K562 (cell line): ENCODE results near the gene ERICH6B. TPM values are rescaled to one million over a fixed set of nuclear protein-coding genes. Genes with fewer than 3 reads are reported as not detected.

ENCODE experiments used
- ATAC-seq: fragments of 200-7000 bp; cut with Tn5 transposase; 3 replicates; pipeline ENCODE4 v1.9.1; 2020; ENCODE audit warnings: moderate library complexity
- BruUV-seq: library from RNA; stranded (reverse); fragments of 400-500 nt; replicated peaks from 2 replicates; lab custom pipeline; 2021; lab: Mats Ljungman, UMichigan
- CTCF ChIA-PET: fragments of 300-600 bp; formaldehyde crosslinking; extraction: SDS; loops from one replicate; lab custom pipeline; 2021; ENCODE audit warnings: low intra/inter-chr PET ratio; lab: Yijun Ruan, JAX
- POLR2A ChIA-PET: fragments of 300-600, 350-650 bp; sonication (Branson Sonifier 250); formaldehyde crosslinking; extraction: SDS; loops from one replicate; lab custom pipeline; 2021; ENCODE audit warnings: antibody characterized with exemption, inconsistent platforms; lab: Yijun Ruan, JAX
- DNase-seq, 4 experiments: peaks; one replicate each; pipeline versions ENCODE4 v3.0.0 to v3.0.0-alpha.2; 2011 to 2018; ENCODE audit warnings: low spot score in 3 of 4, mixed read lengths in 3 of 4; ENCODE audit errors: extremely low read depth in 1 of 4
- FAIRE-seq: peaks from 2 replicates; lab custom pipeline; 2011; peaks lifted over from hg19 to GRCh38; lab: Jason Lieb, UNC
- H2AFZ ChIP-seq: 2 replicates; pipeline ENCODE4 v1.6.0; 2011; ENCODE audit warnings: low read depth, low read length, control low read depth, inconsistent platforms
- H3K27ac ChIP-seq: fragments of 200-600 bp; 3 replicates; pipeline ENCODE4 v1.8.0; 2011; ENCODE audit warnings: low read depth, mild to moderate bottlenecking, control low read depth, inconsistent platforms, low read length, moderate library complexity, mixed read lengths; ENCODE audit errors: extremely low read depth
- H3K27me3 ChIP-seq, 2 experiments: fragments of 300-600 bp in 1 of 2; 2 replicates in 1 of 2; 3 replicates in 1 of 2; pipeline versions ENCODE4 v1.6.0 to v1.8.0; 2011; ENCODE audit warnings: inconsistent platforms in 2 of 2, low read length in 2 of 2, mild to moderate bottlenecking in 1 of 2, mixed read lengths in 1 of 2, moderate library complexity in 1 of 2; ENCODE audit not compliant: control insufficient read depth in 2 of 2, insufficient read depth in 2 of 2
- H3K36me3 ChIP-seq: fragments of 300-600 bp; 3 replicates; pipeline ENCODE4 v1.8.0; 2011; ENCODE audit warnings: mild to moderate bottlenecking, low read length, inconsistent platforms; ENCODE audit not compliant: control insufficient read depth, insufficient read depth
- H3K4me1 ChIP-seq, 2 experiments: fragments of 200-600 bp in 1 of 2; replicated peaks in 1 of 2; 2 replicates in 1 of 2; 3 replicates in 1 of 2; pipeline versions ENCODE4 v1.5.1 to v1.8.0; 2011; ENCODE audit warnings: inconsistent platforms in 2 of 2, low read length in 2 of 2, mild to moderate bottlenecking in 1 of 2, mixed read lengths in 1 of 2, moderate library complexity in 1 of 2; ENCODE audit not compliant: control insufficient read depth in 2 of 2, insufficient read depth in 2 of 2
- H3K4me2 ChIP-seq: 2 replicates; pipeline ENCODE4 v1.6.1; 2011; ENCODE audit warnings: low read length, control low read depth, inconsistent platforms, mixed read lengths; ENCODE audit not compliant: insufficient read depth
- H3K4me3 ChIP-seq: fragments of 200-600 bp; sonication (generic), shearing (Covaris generic); 2 replicates; pipeline ENCODE4 v1.5.1; 2016; ENCODE audit warnings: control low read depth, inconsistent platforms
- H3K79me2 ChIP-seq: fragments of 200-600 bp; 3 replicates; pipeline ENCODE4 v1.8.0; 2011; ENCODE audit warnings: low read length, inconsistent platforms; ENCODE audit not compliant: control insufficient read depth, insufficient read depth
- H3K9ac ChIP-seq, 2 experiments: 2 replicates each; pipeline versions ENCODE4 v1.6.0 to v1.6.1; 2011; ENCODE audit warnings: low read depth in 2 of 2, low read length in 2 of 2, control low read depth in 1 of 2, inconsistent platforms in 1 of 2, mild to moderate bottlenecking in 1 of 2, mixed read lengths in 1 of 2; ENCODE audit not compliant: insufficient read depth in 1 of 2
- H3K9me1 ChIP-seq: one replicate; pipeline ENCODE4 v1.6.0; 2011; ENCODE audit warnings: inconsistent platforms, mild to moderate bottlenecking, low read length, moderate library complexity; ENCODE audit not compliant: control insufficient read depth, insufficient read depth
- H3K9me3 ChIP-seq: replicated peaks from 2 replicates; pipeline ENCODE4 v1.5.1; 2011; ENCODE audit warnings: low read depth, low read length, inconsistent platforms; ENCODE audit not compliant: control insufficient read depth, insufficient read depth
- H4K20me1 ChIP-seq: replicated peaks from 2 replicates; pipeline ENCODE4 v1.6.1; 2011; ENCODE audit warnings: low read length, inconsistent platforms, mixed read lengths; ENCODE audit not compliant: control insufficient read depth, insufficient read depth
- ARID2 ChIP-seq: fragments of 450-650 bp; IDR thresholded peaks from 2 replicates; pipeline ENCODE4 v1.6.1; 2017; ENCODE audit warnings: antibody characterized with exemption, mild to moderate bottlenecking
- ESRRA ChIP-seq: fragments of 450-650 bp; IDR thresholded peaks from 2 replicates; pipeline ENCODE4 v1.6.1; 2014; ENCODE audit warnings: low read depth, mild to moderate bottlenecking, moderate library complexity, borderline replicate concordance
- MBD2 ChIP-seq: sonication (generic); IDR thresholded peaks from 2 replicates; pipeline ENCODE4 v1.6.1; 2016; ENCODE audit warnings: low read depth, borderline replicate concordance
- NONO ChIP-seq, 2 experiments: fragments of 200-400 bp in 1 of 2; fragments of 450-650 bp in 1 of 2; formaldehyde crosslinking in 1 of 2; IDR thresholded peaks; 2 replicates each; pipeline ENCODE4 v1.6.1; 2017; ENCODE audit warnings: low read depth in 2 of 2, mild to moderate bottlenecking in 2 of 2, moderate library complexity in 2 of 2, low read length in 1 of 2
- RBM22 ChIP-seq: fragments of 200-400 bp; formaldehyde crosslinking; IDR thresholded peaks from 2 replicates; pipeline ENCODE4 v1.6.1; 2018; ENCODE audit warnings: low read length, low read depth; ENCODE audit not compliant: poor library complexity, severe bottlenecking
- SNRNP70 ChIP-seq: fragments of 200-400 bp; formaldehyde crosslinking; optimal IDR thresholded peaks from 2 replicates; pipeline ENCODE3; 2017; ENCODE audit warnings: low read depth, low read length
- ZKSCAN1 ChIP-seq: fragments of 150-350 bp; IDR thresholded peaks from 2 replicates; pipeline ENCODE4 v1.6.1; 2016; ENCODE audit warnings: low read depth, low read length
- ZNF232 ChIP-seq: sonication (generic); formaldehyde crosslinking; IDR thresholded peaks from 2 replicates; pipeline ENCODE4 v1.8.0; 2022; ENCODE audit warnings: mild to moderate bottlenecking, missing genetic modification reagents
- ZNF584 ChIP-seq: fragments of 200-800 bp; sonication (Bioruptor generic); IDR thresholded peaks from 2 replicates; pipeline ENCODE4 v1.6.1; 2016; ENCODE audit warnings: low read depth, mild to moderate bottlenecking, missing genetic modification characterization, missing compliant biosample characterization
- WGBS: fragments of 100-300 bp; shearing (Covaris generic); methylation state at CpG from one replicate; pipeline ENCODE4 v1.1.6; 2016; ENCODE audit warnings: low coverage, mixed read lengths; ENCODE audit not compliant: insufficient coverage; ENCODE audit errors: missing lambda C conversion rate; 5-methylcytosine and 5-hydroxymethylcytosine counted together
- in situ Hi-C: fragments of 300-500 bp; cut with MboI; formaldehyde crosslinking; loops from 4 replicates; pipeline ENCODE4 v1.15.0; 2018; ENCODE audit warnings: inconsistent platforms, mixed read lengths
- intact Hi-C: fragments of 100-400 bp; cut with micrococcal nuclease; formaldehyde crosslinking; loops from 2 replicates; pipeline ENCODE4 v1.14.2; 2022
- polyA plus RNA-seq, 8 experiments: library from polyadenylated mRNA; depleted of rRNA in 4 of 8; stranded (reverse) in 5 of 8; unstranded in 3 of 8; fragments of >200 nt; fragmentation: Nextera tagmentation in 2 of 8; fragmentation: Illumina TruSeq in 1 of 8; extraction: Ambion mirVana in 2 of 8; extraction: Trizol in 1 of 8; gene quantifications; 2 replicates each; pipeline versions ENCODE4 v1.2.1 to v1.2.3, GENCODE V29; 2011 to 2014; ENCODE audit warnings: inconsistent platforms in 1 of 8, missing spikeins in 1 of 8
- total RNA-seq, 7 experiments: library from RNA; depleted of rRNA in 6 of 7; stranded (reverse); fragments of >200 nt in 6 of 7; fragmentation: Illumina TruSeq in 2 of 7; extraction: Trizol in 2 of 7; gene quantifications; 2 replicates each; pipeline versions ENCODE4 v1.2.1 to v1.2.3, GENCODE V29; 2011 to 2021; ENCODE audit warnings: low replicate concordance in 1 of 7
- TF ChIP-seq, protein P1 (sequence below): fragments of 250-450 bp; sonication (Bioruptor Pico); IDR thresholded peaks from 2 replicates; pipeline ENCODE4 v1.5.1; 2021; ENCODE audit warnings: mild to moderate bottlenecking

Gene ERICH6B
- total and polyA plus RNA-seq, 9 of the 15 experiments (the other 6 are each of a cell fraction or from before 2014, with no cell fraction given), result not detected

- Histone ChIP-seq H3K4me3 (no peak overlapping the region), H3K9ac (no peak overlapping the region), H3K27me3 (no peaks in the 10 kb centered on the region), H3K4me2 (no peak overlapping the region), H3K79me2 (no peaks in the 10 kb centered on the region), H3K36me3 (peaks cover 52% of the 10 kb centered on the region; the same call in 1 of the 3 replicates), H3K9me1 (no peaks in the 10 kb centered on the region), H4K20me1 (no peaks in the 10 kb centered on the region), H2AFZ (no peak overlapping the region), H3K27ac (no peak overlapping the region), H3K9me3 (no peaks in the 10 kb centered on the region), H3K4me1 (no peaks in the 10 kb centered on the region; a peak in 1 of 5 replicates)
- ChIA-PET POLR2A (no interaction called here), CTCF (no interaction called here)
- BruUV-seq, result no TSS peak
- in situ Hi-C loops (no loop called here), intact Hi-C loops (no loop called here)
- ATAC-seq (no peak), FAIRE-seq (no peak), DNase-seq (no peak)
- 28% methylated on average over 4 of the region's 4 CpGs for WGBS
- no peak for TF ChIP-seq ESRRA
- TF ChIP-seq RBM22, result no peak
- TF ChIP-seq NONO (IDR thresholded peaks at IDR 0.05; ENCODE audit: low read depth in 2 of 2, low read length in 1 of 2), result no peak
These were observed 96.9 kb downstream of the ERICH6B start for GRCh38 chr13:45518525-45519245.

DNA sequence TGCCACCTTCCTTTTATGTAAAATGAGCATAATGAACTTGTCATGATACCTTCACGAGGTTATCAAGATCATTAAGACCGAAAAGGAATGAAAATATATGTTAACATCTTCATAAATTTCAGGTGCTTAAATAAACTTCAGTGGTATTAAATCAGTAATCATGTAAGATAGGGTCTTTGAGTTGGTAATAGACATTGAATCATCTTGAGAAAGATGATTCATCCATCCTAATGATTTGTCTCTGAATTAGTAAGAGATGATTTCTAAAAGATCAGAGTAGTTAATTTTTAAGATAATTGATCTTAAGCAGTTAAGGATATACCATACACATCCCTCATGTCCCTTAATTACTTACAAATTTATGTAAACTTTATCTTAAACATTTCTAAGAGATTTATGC is 98.8 kb downstream of the ERICH6B start:
- no peaks in the 10 kb centered on the region for H3K27me3 ChIP-seq
- TF ChIP-seq ARID2 (no peak), ZNF232 (no peak), ZNF584 (CRISPR knock-in tag) (no peak), ZKSCAN1 (no peak), SNRNP70 (no peak), MBD2 (no peak)
- TF ChIP-seq, protein P1, sequence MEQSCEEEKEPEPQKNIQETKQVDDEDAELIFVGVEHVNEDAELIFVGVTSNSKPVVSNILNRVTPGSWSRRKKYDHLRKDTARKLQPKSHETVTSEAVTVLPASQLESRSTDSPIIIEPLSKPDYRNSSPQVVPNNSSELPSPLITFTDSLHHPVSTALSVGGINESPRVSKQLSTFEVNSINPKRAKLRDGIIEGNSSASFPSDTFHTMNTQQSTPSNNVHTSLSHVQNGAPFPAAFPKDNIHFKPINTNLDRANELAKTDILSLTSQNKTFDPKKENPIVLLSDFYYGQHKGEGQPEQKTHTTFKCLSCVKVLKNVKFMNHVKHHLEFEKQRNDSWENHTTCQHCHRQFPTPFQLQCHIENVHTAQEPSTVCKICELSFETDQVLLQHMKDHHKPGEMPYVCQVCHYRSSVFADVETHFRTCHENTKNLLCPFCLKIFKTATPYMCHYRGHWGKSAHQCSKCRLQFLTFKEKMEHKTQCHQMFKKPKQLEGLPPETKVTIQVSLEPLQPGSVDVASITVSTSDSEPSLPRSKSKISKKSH (CRISPR knock-in tag), result no peak
- TF ChIP-seq, all 486 proteins: peak for 0
- ChIA-PET CTCF (no interaction called here), POLR2A (no interaction called here)
- H3K4me3 ChIP-seq, result no peak overlapping the region
- H3K4me2 ChIP-seq, result no peak overlapping the region
- H3K9me1 ChIP-seq, result no peaks in the 10 kb centered on the region
- no peaks in the 10 kb centered on the region for H3K79me2 ChIP-seq
- ATAC-seq, result no peak
- BruUV-seq, result no TSS peak
- H3K36me3 ChIP-seq, result peaks cover 64% of the 10 kb centered on the region; the same call in 2 of the 3 replicates
- H3K9me3 ChIP-seq, result no peaks in the 10 kb centered on the region
- no peaks in the 10 kb centered on the region for H4K20me1 ChIP-seq
- H2AFZ ChIP-seq, result no peak overlapping the region
- DNase-seq, result no peak
- no peak for FAIRE-seq
- H3K9ac ChIP-seq, result no peak overlapping the region
- in situ Hi-C loops, result no loop called here
- WGBS, result 77% methylated on average over 2 of the region's 2 CpGs
- no peak overlapping the region for H3K27ac ChIP-seq
- H3K4me1 ChIP-seq, result no peaks in the 10 kb centered on the region; a peak in 1 of 5 replicates
- intact Hi-C loops, result no loop called here
